Prostate gland (tissue), 2 donors: ENCODE data around the gene CEP295NL.

Experiments
- POLR2A ChIP-seq: fragments of 450-650 bp; IDR thresholded peaks from one replicate; pipeline ENCODE4 v1.6.1; 2016; ENCODE audit warnings: antibody characterized with exemption, mild to moderate bottlenecking
- TF ChIP-seq, protein P1 (sequence below), 4 experiments: fragments of 200-600 bp in 2 of 4; fragments of 450-650 bp in 2 of 4; sonication (generic) in 2 of 4; IDR thresholded peaks; 1 replicate in 3 of 4; 2 replicates in 1 of 4; pipeline ENCODE4 v1.5.1; 2016 to 2019; ENCODE audit warnings: antibody characterized with exemption in 4 of 4, mild to moderate bottlenecking in 2 of 4, moderate library complexity in 2 of 4

DNA sequence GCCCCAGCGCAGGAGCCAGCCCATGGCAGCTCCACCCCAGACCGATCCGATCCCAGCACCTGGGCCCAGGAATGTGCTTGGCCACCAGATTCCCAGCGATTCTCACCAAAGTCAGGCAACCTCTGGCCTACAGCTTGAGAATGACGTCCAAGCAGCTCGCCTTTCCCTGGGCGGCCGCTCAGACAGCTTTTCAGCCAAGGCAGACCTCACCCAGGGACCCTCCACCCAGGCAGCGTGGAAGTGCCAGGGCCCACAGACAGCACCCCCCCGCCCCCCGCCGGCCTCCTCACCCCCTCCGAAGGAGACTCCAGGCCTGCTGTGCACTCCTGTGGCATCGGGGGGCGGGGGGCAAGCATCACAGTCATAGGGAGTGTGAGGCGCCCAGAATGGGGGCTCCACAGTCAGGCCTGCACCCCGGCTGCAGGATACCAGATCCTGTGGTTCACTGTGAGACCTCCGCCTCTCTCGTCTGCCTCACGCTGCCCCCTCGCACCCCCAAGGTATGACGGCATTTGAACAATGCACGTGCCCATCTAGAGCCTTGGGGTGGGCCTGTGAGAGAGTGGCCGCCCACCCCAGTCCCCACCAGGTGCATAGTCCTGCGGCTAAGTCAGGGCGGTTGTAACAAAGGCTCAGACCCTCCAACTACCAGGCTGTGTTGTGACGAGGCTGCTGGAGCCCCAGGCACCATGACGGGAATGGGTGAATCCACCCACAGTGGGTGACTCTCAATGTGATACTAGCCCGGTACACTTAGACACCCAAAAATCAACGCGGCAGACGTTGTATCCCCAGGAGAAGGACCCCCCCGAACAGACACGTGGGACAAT, 6.0 kb downstream of the CEP295NL start:
- no peak for TF ChIP-seq POLR2A
- TF ChIP-seq, protein P1, sequence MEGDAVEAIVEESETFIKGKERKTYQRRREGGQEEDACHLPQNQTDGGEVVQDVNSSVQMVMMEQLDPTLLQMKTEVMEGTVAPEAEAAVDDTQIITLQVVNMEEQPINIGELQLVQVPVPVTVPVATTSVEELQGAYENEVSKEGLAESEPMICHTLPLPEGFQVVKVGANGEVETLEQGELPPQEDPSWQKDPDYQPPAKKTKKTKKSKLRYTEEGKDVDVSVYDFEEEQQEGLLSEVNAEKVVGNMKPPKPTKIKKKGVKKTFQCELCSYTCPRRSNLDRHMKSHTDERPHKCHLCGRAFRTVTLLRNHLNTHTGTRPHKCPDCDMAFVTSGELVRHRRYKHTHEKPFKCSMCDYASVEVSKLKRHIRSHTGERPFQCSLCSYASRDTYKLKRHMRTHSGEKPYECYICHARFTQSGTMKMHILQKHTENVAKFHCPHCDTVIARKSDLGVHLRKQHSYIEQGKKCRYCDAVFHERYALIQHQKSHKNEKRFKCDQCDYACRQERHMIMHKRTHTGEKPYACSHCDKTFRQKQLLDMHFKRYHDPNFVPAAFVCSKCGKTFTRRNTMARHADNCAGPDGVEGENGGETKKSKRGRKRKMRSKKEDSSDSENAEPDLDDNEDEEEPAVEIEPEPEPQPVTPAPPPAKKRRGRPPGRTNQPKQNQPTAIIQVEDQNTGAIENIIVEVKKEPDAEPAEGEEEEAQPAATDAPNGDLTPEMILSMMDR (IDR thresholded peaks at IDR 0.05): no peak
